HG03520 (cell line): Measurements from ENCODE around the gene FBXO10.
"Not testable (repeated sequence)": the region's sequence is repeated elsewhere in the genome, so short reads cannot be mapped to it uniquely, and the experiment has no call there.

Experiments used
- ATAC-seq: cut with Tn5 transposase; IDR thresholded peaks from one replicate; pipeline ENCODE4 v1.9.1; 2021; ENCODE audit warnings: mild to moderate bottlenecking, moderate library complexity; ENCODE audit not compliant: unreplicated experiment

The FBXO10 gene

DNA sequence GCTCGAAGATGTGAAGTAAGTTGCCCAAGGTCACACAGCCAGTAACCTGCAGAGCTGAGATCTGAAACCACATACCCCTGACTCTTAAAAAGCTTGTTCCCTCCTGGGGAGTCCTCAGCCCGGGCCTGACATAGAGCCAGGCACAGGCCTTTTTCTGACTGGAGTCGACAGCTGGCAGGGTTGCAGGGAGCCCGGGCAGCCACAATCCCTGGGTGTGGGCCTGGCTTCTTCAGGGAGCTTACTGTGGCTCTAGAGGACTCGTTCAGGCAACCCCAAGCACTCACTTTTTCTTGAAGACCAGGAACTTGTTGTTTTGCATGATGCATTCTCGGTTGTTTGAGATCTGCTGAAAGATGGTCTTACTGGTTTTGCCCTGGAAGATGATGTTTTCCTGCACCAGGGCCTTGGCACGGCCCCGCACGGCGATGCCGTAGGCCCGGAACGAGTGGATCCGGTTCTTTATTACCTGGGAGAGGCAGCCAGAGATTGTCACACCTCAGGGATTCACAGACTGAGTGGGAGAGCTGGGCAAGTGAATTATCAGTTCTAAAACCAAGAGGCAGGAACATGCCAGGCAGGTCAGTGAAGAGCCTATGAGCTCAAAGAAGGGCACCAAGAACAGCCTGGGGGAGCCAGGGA is 60.4 kb downstream of the FBXO10 start:
- ATAC-seq: no peak

DNA sequence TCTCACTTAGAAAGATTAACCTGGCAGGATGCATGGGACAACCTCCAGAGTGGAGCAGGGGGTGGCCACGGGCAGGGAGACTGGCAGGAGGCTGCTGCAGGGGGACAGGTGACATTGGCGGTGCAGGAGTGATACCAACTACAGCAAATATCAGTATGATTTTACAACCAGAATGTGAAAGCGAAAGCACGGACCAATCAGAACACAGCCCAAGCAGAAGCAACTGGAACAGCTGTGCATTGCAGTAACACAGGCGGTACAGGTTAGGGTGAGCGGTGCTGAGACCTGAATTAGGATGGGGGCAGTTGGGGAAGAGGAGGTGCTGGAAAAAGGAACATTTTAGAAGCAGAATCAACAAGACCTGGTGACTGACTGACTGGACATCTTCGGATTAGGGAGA is 61.2 kb downstream of the FBXO10 start:
- no peak for ATAC-seq

DNA sequence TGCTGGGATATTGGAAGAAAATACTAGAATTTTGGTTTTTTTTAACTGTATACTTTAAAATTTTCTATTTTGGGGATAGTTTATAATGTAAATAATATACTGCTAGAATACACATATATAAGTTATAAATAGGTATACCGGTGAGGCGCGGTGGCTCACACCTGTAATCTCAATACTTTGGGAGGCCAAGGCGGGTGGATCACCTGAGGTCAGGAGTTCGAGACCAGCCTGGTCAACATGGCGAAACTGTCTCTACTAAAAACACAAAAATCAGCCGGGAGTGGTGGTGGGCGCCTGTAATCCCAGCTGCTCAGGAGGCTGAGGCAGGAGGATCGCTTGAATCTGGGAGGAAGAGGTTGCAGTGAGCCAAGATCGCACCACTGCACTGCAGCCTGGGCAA is 61.8 kb downstream of the FBXO10 start:
- not testable (repeated sequence) for ATAC-seq

DNA sequence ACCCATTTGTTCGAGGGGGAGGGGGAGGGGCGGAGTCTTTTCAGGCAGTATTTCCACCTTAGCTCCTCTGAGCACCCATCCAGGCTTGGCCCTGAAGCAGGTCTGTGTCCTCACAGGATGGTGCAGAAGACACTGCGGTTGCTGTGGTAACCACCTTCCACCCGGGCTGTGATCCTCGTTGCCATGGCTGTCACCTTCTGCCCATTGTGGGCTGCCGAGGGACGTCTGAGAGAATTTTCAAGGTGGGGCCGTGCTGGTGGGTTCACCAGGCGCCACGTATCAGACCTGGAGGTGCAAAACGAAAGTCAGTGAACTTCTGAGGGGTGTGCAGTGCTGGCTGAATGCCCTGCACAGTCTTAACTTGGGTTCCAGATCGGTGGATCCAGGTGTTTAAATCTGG is 63.7 kb downstream of the FBXO10 start:
- no peak for ATAC-seq

DNA sequence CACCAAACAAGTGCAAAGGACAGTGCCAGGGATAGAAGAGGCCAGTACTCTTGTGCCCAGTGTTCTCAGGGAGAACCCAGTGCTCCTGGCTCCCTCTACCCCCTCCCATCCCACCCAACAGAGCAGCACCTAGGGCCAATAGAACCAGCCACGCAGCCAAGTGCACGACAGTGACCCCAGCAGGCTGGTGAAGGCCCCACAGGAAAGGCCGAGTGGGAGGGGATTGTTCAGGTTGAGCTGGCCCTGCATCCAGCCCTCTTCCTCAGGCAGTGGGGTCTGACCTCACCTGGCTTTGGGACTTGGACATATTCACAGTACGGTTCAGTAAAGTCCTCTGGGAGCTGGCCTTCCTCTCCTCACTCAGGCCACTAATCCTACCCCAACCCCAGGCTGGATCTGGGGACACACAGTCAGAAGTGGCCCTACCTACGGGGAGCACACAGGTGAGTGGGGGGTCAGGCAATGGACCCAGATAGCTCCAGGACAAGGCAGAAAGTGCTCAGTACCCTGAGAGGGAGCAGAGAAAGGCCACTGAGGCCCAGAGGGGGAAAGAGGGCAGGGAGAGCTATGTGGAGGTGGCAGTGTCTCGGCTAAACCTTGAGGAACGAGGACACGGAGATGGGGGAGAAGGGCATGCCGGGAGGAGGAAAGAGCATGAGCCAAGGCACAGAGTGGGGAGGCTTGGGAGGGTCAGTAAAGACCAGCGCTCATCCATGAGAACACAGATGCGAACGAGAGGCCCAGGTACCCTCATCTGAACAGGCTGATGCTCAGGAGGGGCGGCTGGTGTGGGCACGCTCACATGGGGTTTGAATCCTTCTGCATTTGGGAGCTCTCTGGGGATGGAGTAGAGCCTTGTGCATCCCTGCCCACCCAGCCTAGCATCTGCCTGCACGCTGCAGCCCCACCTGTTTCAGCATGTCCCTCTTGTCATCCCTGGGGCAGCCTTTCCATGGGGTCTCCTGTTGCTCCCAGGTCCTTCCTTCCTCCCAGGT is 64.9 kb downstream of the FBXO10 start:
- ATAC-seq: no peak

DNA sequence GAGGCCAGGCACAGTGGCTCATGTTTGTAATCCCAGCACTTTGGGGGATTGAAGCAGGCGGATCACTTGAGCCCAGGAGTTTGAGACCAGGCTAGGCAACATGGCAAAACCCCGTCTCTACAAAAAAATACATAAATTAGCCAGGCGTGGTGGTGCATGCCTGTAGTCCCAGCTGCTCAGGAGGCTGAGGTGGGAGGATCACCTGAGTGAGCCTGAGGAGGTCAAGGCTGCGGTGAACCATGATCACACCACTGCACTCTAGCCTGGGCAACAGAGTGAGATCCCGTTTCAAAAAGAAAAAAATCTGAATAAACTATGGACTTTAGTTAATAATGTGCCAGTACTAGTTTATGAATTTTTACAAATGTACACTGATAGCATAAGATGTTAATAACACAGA is 66.1 kb downstream of the FBXO10 start:
- not testable (repeated sequence) for ATAC-seq

DNA sequence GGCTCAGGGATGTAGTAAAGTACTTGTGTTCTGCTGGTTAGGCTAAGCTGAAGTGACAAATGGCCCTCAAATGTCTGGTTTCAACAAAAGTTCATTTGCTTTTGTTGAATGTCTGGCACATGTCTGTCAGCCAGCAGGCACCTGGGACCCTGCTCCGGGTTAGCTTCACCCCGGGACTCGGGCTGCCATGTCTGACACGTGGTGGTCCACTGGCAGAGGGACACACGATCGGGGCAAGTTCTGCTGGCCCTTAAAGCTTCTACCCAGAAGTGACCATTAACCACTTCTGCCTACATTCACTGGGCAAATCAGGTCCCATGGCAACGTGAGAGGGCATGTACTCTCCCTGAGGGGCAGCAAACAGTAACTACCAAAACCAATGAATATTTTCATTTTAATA is 66.6 kb downstream of the FBXO10 start:
- no peak for ATAC-seq

DNA sequence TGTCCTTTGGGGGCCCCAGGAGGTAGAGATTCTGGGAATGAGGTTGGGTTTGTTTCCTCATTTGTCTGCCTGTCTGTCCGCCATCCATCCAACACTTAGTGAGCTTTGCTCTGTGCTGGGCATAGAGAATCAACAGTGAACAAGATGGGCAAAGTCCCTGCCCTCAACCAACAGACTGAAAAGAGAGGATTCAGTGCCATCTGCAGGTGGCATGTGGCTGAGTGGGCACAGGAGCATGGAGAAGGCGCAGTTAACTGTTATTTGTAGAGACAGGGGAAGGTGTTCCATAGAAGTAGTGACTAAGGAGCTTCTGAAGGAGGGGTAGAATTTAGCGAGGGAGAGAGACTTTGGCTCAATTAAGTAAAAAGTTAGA is 67.4 kb downstream of the FBXO10 start:
- ATAC-seq: no peak

DNA sequence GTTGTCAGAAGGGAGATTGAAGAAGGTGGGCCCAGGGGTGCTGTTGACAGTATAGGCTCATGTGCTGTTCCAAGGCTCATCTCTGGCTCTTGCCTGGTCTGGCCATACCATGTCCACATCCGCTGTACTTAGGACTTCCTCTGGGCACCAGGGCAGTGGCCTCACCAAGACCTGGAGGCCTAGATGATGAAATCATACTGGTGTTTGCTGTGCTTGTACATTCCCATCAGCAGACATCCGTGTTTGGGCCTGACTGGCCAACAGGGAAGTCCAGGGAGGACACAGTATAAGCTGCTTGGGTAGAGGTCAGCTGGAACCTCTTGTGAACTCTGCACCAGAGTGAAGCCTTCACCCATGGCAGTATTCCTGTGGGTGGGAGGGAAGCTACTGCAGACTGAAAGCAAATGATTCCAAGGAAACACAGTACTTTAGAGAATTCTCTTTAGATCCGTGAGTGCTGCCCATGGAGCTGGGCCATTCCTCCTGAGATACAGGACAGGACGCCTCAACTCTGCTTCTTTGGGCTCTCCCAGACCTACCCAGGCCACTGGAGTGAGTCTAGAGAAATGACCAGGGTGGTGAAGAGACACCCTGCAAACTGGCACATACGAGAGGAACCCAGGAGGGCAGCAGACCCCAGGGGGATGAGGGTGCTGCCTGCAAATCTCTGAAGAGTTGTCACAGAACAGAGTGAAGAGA is 67.9 kb downstream of the FBXO10 start:
- ATAC-seq: no peak

DNA sequence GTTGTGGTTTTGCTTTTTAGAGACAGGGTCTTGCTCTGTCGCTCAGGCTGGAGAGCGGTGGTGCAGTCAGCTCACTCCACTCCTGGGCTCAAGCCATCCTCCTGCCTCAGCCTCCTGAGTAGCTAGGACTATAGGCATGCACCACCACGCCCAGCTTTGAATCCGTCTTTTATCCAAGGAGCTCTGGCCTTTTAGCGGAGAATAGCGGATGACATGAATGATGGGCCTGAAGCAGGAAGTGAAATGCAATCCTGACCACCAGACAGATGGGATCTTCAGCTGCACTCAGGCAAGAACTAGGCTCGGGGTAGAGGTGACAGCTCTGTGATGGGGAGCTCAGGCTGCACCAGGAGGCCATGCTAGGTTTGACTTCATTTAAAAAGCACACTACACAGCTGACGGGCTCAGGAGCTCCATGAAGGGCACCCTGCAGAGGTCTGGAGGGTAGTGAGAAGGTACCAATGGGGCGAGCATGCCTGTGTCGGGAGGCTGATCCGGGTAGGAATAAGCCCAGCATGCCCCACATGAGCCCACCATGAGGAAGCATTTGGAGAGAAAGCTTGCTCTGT is 68.5 kb downstream of the FBXO10 start:
- no peak for ATAC-seq

DNA sequence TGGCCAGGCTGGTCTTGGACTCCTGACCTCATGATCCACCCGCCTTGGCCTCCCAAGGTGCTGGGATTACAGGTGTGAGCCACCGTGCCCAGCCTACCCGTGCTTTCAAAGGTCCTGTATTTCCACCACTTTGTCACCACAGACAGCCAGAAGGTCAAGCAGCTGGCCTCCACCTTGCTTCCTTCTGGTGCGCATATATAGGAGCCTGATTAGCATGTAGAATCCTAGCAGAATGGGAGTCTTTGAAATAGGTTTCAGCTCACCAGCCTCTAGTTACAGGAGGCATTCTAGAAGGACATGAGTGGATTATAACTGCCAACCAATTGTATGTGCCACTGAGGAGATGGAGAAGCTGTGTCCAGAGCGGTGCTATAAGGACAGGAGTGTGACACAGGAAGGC is 71.6 kb downstream of the FBXO10 start:
- no peak for ATAC-seq

DNA sequence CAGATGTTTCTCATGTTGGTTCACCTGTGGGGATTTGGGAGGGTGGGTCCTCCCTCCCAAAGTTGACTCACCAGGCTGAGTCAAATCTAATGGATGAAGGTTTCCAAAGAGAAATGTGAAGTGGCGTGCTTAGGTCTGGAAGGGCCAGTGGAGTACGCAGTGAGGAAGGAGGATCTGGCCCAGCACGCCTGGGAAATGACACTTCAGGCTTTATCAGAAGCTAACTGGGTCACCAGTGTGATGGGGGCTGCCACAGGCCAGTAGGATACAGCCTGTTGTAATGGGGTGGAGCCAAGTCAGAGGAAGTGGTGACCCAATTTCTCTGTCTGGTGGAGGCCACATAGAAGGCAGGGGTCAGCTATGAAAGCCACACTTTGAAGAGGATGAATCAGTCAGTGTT is 72.4 kb downstream of the FBXO10 start:
- ATAC-seq: no peak

DNA sequence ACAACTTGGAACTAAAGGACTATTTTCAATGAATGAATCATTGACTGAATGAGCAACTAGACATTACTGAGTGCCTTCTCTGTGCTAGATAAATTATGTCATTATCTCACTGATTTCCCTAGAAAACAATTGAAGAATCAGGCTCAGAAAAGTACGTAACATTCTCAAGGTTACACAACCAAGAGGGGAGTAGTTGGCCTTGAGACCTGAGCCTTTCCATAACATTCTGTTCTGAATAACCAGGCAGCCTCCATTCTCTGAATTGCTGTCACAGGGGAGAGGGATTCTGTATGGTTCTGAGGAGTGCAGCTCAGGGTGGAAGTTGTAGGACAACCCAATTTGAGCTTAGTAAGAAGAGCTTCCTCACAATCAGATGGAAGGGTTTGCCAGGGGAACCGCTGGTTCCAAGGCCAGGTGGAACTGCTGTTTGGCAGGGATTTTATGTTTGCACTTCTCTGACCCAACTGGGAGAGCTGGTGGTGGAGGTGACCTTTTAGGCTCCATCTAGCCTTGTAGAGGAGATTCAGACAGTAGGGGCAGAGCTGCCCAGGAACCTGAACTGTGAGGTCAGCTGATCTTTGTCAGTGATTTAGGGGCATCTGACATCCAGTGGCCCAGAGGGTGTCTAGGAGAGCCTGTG is 74.1 kb downstream of the FBXO10 start:
- ATAC-seq: no peak

DNA sequence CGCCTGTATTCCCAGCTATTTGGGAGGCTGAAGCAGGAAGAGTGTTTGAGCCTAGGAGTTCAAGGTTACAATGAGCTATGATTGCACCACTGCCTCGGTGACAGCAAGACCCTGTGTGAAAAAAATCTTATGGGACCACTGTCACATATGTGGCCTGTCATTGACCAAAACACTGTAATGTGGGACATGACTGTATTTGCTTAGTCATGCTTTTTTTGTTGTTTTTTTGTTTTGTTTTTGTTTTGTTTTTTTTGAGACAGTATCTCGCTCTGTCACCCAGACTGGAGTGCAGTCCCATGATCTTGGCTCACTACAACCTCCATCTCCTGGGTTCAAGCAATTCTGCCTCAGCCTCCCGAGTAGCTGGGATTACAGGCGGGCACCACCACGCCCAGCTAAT is 76.9 kb downstream of the FBXO10 start:
- no peak for ATAC-seq

DNA sequence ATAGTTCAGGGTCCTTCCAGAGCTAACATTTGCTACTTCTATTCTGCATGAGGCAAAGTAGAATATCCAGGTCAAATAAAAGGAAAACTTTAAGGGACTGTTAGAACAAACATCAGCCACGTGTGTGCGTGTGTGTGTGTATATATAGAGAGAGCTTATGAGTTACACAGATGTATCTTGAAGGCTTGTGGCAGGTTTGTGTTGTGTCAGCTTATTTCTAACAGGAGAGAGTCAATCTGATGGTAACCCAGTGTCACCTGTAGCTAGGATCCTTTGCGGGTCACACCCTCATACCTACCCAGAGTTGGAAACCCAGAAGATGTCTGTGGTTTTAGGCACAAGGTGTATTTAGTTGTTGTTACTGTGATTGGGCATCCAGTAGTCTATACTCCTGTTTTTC is 77.7 kb downstream of the FBXO10 start:
- ATAC-seq: no peak

DNA sequence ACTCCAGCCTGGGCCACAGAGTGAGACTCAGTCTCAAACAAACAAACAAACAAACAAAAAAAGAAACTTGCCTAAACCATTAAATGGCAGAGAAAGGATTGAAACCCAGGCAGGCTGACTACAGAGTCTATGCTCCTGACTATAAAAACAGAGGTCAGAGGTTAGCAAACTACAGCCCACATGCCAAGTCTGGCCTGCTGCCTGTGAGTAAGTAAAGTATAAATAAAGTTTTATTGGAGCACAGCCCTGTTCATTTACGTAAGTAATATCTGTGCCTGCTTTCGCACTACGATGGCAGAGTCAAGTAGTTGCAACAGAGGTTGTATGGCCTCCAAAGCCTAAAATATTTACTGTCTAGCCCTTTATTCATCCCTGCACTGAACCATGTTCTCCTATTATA is 78.9 kb downstream of the FBXO10 start:
- ATAC-seq: no peak

DNA sequence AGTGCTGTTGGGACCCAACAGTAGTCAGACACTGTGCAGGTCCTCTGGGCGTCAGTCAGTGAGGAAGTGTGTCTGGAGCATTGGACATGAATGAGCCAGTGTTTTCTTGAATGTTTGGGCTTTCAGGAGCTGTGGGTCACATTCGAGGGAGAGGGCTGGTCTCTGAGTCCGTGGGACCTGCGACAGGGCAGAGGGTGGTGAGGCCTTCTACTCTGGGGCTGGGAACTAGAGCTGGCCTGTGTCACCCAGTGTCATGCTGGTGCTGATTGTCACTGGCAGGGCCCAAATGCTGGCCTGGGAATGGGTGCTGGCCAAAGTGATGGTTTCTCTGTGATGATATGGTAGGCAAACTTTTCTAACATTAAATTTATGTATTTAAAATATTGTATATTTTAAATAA is 80.2 kb downstream of the FBXO10 start:
- no peak for ATAC-seq

DNA sequence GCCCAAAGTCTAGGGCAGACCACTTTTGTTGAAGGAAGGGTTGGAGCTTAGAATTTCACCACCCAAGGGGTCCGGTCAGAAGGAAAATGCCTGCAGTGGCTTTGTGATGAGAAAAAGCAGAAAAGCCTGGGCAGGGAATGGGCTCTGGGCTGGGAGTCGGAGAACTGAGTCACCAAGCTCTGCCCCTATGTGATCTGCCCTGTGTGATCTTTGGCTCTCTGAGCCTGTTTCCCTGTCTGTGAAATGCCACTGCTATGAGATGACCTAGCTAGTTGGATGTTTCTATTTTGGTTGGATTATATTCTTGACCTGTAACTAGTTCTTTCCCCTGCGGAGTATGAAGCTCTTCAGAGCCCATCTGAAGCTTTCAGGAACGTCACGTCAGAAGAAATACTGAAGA is 80.6 kb downstream of the FBXO10 start:
- ATAC-seq: no peak

DNA sequence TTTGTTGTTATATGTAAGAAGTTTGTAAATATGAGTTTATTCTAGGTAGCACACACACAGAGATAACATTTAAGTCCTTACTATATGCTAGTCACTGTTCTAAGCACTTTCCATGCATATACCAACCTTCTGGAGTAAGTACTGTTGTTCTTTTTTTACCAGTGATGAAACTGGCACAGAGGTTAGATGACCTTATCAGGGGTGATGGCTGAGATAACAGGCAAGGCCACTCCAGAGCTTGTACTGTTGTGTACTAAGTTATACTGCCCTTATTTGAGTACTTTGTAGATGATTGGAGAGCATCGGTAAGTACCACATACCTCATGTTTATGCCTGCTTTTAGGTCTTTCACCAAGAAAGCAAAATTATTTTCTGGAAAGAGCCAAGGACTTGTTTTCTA is 84.2 kb downstream of the FBXO10 start:
- ATAC-seq: no peak

DNA sequence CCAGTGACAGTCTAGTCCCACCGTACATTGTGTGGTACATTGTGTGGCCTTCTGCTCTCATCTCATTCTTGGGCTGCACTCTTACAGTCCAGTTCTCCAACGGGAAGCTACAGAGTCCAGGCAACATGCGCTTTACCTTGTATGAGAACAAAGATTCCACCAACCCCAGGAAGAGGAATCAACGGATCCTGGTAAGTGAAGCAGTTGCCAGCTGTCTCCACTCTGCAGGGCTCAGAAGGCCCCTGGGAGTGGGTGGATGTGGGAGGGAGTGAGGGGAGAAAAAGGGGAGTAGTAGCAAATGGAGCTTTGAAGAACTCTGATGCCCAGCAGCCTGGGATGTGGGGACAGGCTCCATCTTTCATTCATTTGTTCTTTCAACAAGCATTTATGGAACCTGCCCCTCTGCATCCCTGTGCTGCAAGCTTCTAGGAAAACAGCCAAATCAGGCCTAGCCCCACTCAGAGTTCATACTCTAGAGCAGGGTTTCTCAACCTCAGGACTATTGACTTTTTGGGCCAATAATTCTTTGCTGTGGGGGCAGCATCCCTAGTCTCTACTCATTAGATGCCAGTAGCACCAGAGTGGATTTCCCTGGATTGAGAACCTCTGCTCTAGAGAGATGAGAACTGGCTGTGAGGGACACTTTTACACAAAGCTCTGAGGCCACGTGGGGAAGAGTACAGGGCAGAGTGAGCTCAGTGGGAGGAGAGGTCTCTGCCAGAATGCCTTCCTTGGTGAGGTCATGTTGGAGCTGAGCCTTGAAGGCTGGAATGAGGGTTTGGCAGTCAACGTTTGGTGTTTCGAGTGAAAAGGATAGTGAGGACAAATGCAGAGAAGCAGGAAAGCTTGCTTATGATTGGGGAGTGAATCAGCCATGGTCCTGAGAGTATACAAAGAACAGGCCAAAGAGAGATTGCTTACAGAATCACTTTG is 89.3 kb downstream of the FBXO10 start:
- no peak for ATAC-seq
